Neural cell (in vitro differentiated cells): ENCODE data around the gene KCNIP4.
A peak's percentile ranks its signal among the peaks of the same experiment; 100 is the strongest.

Experiments used
- EP300 ChIP-seq: fragments of 450-650 bp; conservative IDR thresholded peaks from 2 replicates; pipeline ENCODE4 v1.6.1; 2014; ENCODE audit warnings: antibody characterized with exemption, mild to moderate bottlenecking, moderate library complexity; ENCODE audit not compliant: poor library complexity, severe bottlenecking
- EZH2 ChIP-seq: fragments of 200-600, 300-800 bp; shearing (Covaris generic), sonication (generic); IDR thresholded peaks from 2 replicates; pipeline ENCODE4 v1.6.1; 2014; ENCODE audit warnings: antibody characterized with exemption, low read length, borderline replicate concordance, mild to moderate bottlenecking; ENCODE audit not compliant: insufficient read depth, poor library complexity, severe bottlenecking
- MXI1 ChIP-seq: fragments of 450-650 bp; conservative IDR thresholded peaks from 2 replicates; pipeline ENCODE4 v1.6.1; 2014; ENCODE audit warnings: antibody characterized with exemption, mild to moderate bottlenecking; ENCODE audit not compliant: poor library complexity, severe bottlenecking
- POLR2AphosphoS5 ChIP-seq: IDR thresholded peaks from 2 replicates; pipeline ENCODE4 v1.6.1; 2012
- RAD21 ChIP-seq: fragments of 450-650 bp; conservative IDR thresholded peaks from 2 replicates; pipeline ENCODE4 v1.6.1; 2014; ENCODE audit warnings: antibody characterized with exemption, mild to moderate bottlenecking, moderate library complexity
- TAF1 ChIP-seq: IDR thresholded peaks from 2 replicates; pipeline ENCODE4 v1.6.1; 2012; ENCODE audit warnings: low read depth
- TF ChIP-seq, protein P1 (sequence below): fragments of 450-650 bp; IDR thresholded peaks from 2 replicates; pipeline ENCODE4 v1.5.1; 2014; ENCODE audit warnings: antibody characterized with exemption, mild to moderate bottlenecking, moderate library complexity; ENCODE audit not compliant: poor library complexity, severe bottlenecking

DNA sequence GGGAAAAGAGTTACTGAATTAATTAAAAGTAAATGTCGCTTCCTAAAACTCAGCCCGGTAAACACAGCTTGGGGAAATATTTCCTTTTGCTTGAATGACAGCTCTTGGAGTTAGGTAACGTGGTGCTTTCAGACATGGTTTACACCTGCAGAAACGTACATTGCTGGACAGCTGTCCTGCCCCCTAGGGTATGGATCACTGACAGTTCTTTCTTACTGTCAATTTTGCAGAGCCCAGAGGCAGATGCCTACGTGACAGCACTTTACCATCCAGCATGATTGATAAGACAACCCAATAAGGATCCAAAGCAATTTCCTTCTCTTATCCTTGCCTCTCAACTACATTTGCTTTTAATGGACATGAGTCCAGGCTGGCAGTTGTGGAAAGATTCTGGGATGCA lies 913.8 kb downstream of the KCNIP4 start:
- TF ChIP-seq, protein P1, sequence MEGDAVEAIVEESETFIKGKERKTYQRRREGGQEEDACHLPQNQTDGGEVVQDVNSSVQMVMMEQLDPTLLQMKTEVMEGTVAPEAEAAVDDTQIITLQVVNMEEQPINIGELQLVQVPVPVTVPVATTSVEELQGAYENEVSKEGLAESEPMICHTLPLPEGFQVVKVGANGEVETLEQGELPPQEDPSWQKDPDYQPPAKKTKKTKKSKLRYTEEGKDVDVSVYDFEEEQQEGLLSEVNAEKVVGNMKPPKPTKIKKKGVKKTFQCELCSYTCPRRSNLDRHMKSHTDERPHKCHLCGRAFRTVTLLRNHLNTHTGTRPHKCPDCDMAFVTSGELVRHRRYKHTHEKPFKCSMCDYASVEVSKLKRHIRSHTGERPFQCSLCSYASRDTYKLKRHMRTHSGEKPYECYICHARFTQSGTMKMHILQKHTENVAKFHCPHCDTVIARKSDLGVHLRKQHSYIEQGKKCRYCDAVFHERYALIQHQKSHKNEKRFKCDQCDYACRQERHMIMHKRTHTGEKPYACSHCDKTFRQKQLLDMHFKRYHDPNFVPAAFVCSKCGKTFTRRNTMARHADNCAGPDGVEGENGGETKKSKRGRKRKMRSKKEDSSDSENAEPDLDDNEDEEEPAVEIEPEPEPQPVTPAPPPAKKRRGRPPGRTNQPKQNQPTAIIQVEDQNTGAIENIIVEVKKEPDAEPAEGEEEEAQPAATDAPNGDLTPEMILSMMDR, result no peak
- TF ChIP-seq POLR2AphosphoS5 (peak; percentile 13), EP300 (peak; percentile 59), EZH2 (no peak), RAD21 (no peak), MXI1 (no peak), TAF1 (no peak)
